AG09319 (cell line): Measurements from ENCODE around the gene TFCP2L1.

Experiments used
- DNase-seq: peaks from one replicate; pipeline ENCODE4 v3.0.0-alpha.2; 2010; ENCODE audit warnings: low read depth; ENCODE audit errors: extremely low read depth
- CTCF ChIP-seq: IDR thresholded peaks from 2 replicates; pipeline ENCODE4 v1.5.1; 2011; ENCODE audit warnings: low read depth, mild to moderate bottlenecking, inconsistent platforms, low read length, moderate library complexity

The TFCP2L1 gene

GRCh38 chr2:121196849-121197155, 88.2 kb downstream of the TFCP2L1 start:
- TF ChIP-seq CTCF: no peak
- no peak for DNase-seq

GRCh38 chr2:121196132-121196848, 88.7 kb downstream of the TFCP2L1 start:
- TF ChIP-seq CTCF: no peak

GRCh38 chr2:121195036-121195435, 90.0 kb downstream of the TFCP2L1 start:
- no peak for DNase-seq
- TF ChIP-seq CTCF: no peak

More at GRCh38 chr2:121196132-121196848, 88.7 kb downstream of the TFCP2L1 start:
- DNase-seq: no peak

- no peak for TF ChIP-seq CTCF
- no peak for DNase-seq
Observed at GRCh38 chr2:121194626-121195025, 90.4 kb downstream of the TFCP2L1 start.

GRCh38 chr2:121193185-121193584, 91.8 kb downstream of the TFCP2L1 start:
- TF ChIP-seq CTCF: no peak

GRCh38 chr2:121192576-121192975, 92.4 kb downstream of the TFCP2L1 start:
- no peak for DNase-seq
- no peak for TF ChIP-seq CTCF

More at GRCh38 chr2:121193185-121193584, 91.8 kb downstream of the TFCP2L1 start:
- no peak for DNase-seq

- no peak for DNase-seq
- no peak for TF ChIP-seq CTCF
Observed at GRCh38 chr2:121191191-121192170, 93.5 kb downstream of the TFCP2L1 start.
